H7 (cell line): Measurements from ENCODE around the gene RNF148. TPM values are rescaled to one million over a fixed set of nuclear protein-coding genes. Genes with fewer than 3 reads are reported as not detected.
A peak's percentile ranks its signal among the peaks of the same experiment; 100 is the strongest.
"Not testable (repeated sequence)": the region's sequence is repeated elsewhere in the genome, so short reads cannot be mapped to it uniquely, and the experiment has no call there.

Experiments
- DNase-seq: peaks from one replicate; pipeline ENCODE4 v3.0.0; 2012
- H3K27me3 ChIP-seq: 2 replicates; pipeline ENCODE4 v1.6.0; 2011; ENCODE audit warnings: mild to moderate bottlenecking, low read length; ENCODE audit not compliant: control insufficient read depth, insufficient read depth
- H3K36me3 ChIP-seq: replicated peaks from 2 replicates; pipeline ENCODE4 v1.5.1; 2011; ENCODE audit warnings: low read length; ENCODE audit not compliant: control insufficient read depth, insufficient read depth
- H3K4me3 ChIP-seq: 2 replicates; pipeline ENCODE4 v1.5.1; 2011; ENCODE audit warnings: low read depth, mild to moderate bottlenecking, control low read depth, low read length, moderate library complexity; ENCODE audit not compliant: insufficient read depth
- total RNA-seq: library from RNA; depleted of rRNA; stranded (reverse); fragments of >200 nt; shearing (Covaris generic); gene quantifications from 2 replicates; pipeline ENCODE4 v1.2.3, GENCODE V29; 2014; rRNA removed

Gene RNF148
- total RNA-seq, 1 experiment from 2014 or later = not detected

DNA sequence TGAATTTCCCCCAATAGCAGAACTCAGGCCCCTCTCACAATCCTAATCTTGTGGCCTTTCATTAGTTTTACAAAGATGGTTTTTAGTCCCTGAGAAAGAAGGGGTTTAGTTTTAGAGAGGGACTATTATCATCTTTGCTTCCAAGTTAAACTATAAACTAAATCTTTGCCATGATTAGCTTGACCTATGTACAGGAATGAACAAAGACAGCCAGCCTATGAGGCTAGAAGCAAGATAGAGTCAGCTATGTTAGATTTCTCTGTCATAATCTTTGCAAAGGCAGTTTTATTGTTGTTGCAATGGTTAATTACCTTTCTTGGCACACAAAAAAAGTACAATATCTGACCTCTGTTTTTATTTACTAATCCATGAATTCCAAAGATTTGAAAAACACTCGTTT, 22.9 kb downstream of the RNF148 start:
- Histone ChIP-seq H3K36me3 (no peaks in the 10 kb centered on the region), H3K27me3 (no peaks in the 10 kb centered on the region), H3K4me3 (no peak overlapping the region)
- DNase-seq = no peak

DNA sequence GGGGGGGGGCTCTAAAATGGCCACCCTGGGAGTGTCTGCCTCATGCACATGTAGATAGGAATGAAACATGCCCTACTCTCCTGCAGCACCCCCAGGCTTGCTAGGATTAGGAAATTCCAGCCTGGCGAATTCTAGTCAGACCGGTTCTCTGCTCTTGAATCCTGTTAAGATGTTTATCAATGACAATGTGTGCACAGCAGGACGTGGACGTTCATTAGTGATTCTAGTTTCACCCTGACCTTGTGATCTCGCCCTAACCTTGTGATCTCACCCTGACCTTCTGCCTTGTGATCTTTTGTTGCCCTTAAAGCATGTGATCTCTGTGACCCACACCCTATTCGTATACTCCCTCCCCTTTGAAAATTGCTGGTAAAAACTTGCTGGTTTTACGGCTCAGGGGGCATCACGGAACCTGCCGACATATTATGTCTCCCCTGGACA, 23.4 kb downstream of the RNF148 start:
- not testable (repeated sequence) for H3K27me3 ChIP-seq, H3K36me3 ChIP-seq, DNase-seq, H3K4me3 ChIP-seq

DNA sequence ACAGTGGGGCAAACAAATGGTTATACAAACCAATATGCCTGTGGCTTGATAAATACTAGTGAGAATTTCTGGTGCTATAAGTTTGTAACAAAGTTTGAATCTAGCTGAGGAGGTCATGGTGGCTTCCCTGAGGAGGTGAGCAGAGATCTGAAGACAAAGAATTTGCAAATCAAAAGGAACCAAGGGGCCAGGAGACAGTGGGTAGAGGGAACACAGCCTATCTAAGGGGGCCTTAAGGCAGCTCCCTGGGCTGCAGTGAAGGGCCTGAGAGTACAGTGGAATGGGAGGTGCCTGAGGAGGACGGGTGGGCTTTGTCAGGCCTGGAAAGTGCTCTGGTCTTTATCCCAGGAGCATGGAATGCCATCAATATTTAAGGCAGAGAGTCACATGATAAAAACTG, 25.6 kb downstream of the RNF148 start:
- Histone ChIP-seq H3K27me3 (no peaks in the 10 kb centered on the region), H3K36me3 (no peaks in the 10 kb centered on the region), H3K4me3 (no peak overlapping the region)
- peak; percentile 43 for DNase-seq

DNA sequence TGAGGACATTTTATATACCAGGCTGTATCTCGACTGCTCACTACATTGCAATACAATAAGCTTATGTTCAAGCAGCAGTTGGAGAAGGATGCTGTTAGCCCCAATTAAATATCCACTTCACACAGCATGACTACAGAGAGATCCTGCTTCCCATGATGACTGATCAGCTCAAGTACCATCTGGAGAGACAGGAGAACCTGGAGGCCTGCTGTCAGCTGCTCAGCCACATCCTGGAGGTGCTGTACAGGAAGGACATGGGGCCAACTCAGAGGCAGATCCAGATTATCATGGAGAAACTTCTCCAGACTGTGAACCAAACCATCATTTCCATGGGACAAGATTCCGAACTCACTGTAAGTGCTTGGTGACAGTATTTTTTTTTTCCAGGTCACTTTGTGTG, 26.3 kb downstream of the RNF148 start:
- DNase-seq = no peak
- H3K27me3 ChIP-seq = no peaks in the 10 kb centered on the region
- no peak overlapping the region for H3K4me3 ChIP-seq
- H3K36me3 ChIP-seq = no peaks in the 10 kb centered on the region

DNA sequence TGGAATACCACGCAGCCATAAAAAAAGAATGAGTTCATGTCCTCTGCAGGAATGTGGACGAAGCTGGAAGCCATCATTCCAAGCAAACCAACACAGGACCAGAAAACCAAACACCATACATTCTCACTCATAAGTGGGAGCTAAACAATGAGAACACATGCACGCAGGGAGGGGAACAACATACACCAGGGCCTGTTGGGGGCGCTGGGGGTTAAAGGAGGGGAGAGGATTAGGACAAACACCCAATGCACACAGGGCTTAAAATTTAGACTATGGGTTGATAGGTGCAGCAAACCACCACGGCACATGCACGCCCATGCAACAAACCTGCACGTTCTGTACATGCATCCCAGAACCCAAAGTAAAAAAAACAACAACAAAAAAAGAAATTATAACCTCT, 27.1 kb downstream of the RNF148 start:
- Histone ChIP-seq H3K27me3 (no peaks in the 10 kb centered on the region), H3K4me3 (no peak overlapping the region), H3K36me3 (no peaks in the 10 kb centered on the region)
- DNase-seq = no peak

DNA sequence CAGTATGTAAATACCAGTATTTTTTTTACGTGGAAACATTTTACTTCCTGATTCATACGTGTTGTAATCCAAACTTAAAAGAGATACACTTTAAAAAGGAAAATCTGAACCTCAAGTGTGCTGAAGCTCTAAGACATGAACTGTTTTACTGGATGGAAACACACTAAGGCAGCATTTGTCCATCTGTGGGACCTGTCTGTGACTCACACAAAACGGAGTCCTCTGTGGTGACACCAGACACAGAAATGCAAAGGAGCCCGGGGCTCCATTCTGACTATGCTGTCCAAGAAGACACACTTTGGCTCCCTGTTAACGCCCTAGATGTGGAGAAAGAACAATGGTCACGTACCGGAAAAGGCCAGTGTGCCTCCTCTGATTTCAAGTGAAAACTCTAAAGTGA, 27.7 kb downstream of the RNF148 start:
- Histone ChIP-seq H3K36me3 (no peaks in the 10 kb centered on the region), H3K4me3 (no peak overlapping the region), H3K27me3 (no peaks in the 10 kb centered on the region)
- no peak for DNase-seq

DNA sequence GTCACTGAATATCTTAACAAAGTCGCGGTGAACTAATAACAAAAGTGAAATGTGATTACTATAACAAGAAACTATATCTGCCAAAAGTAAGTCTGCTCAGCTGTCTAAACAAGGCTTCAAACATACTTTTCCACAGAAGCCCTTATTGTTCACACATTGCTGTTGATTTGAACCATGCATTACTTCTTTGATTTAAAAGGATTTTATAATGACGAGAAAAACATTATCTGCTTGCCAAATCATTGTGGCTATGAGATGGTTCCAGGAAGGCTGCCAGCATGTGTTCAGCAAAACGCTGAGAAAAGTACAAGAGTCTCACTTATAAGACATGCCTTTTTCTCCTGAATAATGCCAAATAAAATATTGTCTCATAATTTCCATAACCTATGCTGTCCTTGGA, 28.2 kb downstream of the RNF148 start:
- H3K27me3 ChIP-seq = no peaks in the 10 kb centered on the region
- H3K4me3 ChIP-seq = no peak overlapping the region
- H3K36me3 ChIP-seq = no peaks in the 10 kb centered on the region
- no peak for DNase-seq

DNA sequence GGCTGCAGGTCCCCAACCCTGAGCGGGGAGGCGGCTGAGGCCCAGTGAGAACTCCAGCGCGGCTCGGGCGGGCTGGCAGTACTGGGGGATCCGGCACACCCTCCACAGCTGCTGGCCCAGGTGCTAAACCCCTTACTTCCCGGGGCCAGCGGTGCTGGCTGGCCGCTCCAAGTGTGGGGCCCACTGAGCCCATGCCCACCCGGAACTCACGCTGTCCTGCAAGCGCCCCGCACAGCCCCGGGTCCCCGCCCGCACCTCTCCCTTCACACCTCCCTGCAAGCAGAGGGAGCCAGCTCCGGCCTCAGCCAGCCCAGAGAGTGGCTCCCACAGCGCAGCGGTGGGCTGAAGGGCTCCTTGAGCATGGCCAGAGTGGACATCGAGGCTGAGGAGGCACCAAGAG, 28.8 kb downstream of the RNF148 start:
- H3K36me3 ChIP-seq = no peaks in the 10 kb centered on the region
- H3K4me3 ChIP-seq = no peak overlapping the region
- H3K27me3 ChIP-seq = no peaks in the 10 kb centered on the region
- no peak for DNase-seq

DNA sequence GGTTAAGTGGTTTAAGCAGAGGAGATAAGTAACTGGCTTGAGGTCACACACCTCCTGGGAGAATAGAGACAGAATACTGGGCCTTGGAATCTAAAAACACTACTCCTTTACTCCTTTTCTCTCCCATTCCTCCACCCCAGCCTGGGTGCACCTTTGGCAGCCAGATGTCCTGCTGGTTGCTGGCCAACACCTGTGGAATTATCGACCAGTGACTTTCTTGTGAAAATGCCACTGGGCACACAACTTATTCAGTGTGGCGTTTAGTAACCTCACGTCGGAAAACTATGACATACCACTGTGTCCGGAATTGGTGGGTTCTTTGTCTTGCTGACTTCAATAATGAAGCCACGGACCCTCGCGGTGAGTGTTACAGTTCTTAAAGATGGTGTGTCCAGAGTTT, 30.2 kb downstream of the RNF148 start:
- H3K4me3 ChIP-seq = no peak overlapping the region
- DNase-seq = no peak
- H3K27me3 ChIP-seq = no peaks in the 10 kb centered on the region
- H3K36me3 ChIP-seq = no peaks in the 10 kb centered on the region

DNA sequence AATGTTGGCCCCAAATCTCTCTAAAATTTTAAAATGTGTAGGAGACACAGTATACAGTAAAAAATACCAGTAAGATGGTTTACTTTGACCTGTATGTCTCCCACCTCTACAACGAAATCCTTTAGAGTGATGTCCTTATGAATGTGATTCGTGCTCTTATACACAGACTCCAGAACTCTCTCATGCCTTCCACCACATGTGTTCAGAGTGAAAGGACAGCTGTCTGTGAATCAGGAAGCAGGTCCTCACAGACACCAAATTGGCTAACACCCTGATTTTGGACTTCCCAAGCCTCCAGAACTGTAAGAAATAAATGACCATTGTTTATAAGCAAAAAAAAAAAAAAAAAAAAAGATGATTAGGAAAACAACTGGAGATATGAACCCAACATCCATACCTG, 39.0 kb downstream of the RNF148 start:
- DNase-seq = no peak
- no peak overlapping the region for H3K4me3 ChIP-seq
- H3K36me3 ChIP-seq = no peaks in the 10 kb centered on the region
- no peaks in the 10 kb centered on the region for H3K27me3 ChIP-seq

DNA sequence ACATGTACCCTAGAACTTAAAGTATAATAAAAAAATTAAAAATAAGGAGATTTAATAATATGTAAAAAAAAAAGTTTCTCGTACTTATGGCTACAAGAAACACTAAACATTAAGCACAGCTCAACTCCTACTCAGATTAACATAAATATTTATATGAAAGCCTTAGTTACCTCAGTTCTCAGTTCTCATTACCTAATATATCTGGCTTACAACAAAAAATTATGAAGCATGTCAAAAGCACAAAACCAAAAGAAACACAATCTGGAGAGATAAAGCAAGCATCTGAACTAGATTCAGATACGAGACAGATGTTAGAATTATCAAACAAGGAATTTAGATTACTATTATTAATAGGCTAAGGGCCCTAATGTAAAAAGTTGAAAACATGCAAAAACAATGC, 43.9 kb downstream of the RNF148 start:
- no peak for DNase-seq
- H3K27me3 ChIP-seq = no peaks in the 10 kb centered on the region
- H3K4me3 ChIP-seq = no peak overlapping the region
- H3K36me3 ChIP-seq = no peaks in the 10 kb centered on the region

DNA sequence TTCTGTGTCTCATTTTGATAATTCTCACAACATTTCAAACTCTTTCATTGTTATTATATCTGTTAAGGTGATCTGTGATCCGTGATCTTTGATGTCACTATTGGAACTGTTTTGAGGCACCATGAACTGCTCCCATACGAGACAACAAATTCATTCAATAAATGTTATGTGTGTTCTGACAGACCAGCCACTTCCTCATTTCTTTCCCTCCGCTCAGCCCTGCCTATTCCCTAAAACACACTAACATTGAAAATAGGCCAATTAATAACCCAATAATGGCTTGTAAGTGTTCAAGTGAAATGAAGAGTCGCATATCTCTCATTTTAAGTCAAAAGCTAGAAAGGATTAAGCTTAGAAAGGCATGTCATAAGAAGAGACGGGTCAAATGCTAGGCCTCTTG, 49.0 kb downstream of the RNF148 start:
- Histone ChIP-seq H3K27me3 (no peaks in the 10 kb centered on the region), H3K4me3 (no peak overlapping the region), H3K36me3 (no peaks in the 10 kb centered on the region)
- no peak for DNase-seq

DNA sequence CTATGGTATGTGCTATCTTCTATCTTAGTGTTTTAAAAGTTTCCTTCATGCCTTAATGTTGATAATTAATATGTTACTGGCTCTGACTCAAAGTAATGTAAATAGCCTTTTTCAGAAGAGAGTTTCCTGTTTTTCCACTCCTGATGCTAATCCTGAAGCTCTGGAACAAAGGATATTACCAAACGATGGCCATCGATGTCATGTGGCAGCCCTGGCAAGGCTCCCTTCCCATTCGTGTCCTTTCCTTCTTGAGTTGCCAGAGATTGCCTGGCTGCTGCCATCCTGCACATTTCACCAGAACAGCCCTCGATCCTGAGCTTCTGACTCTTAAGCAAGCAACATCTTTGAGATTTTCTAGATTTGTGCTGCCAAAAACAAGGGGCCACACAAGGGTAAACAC, 49.8 kb downstream of the RNF148 start:
- DNase-seq = no peak
- no peaks in the 10 kb centered on the region for H3K27me3 ChIP-seq
- H3K36me3 ChIP-seq = no peaks in the 10 kb centered on the region
- H3K4me3 ChIP-seq = no peak overlapping the region

Other genes starting within 250 kb of the RNF148 start
- gene RNF133, start 3.8 kb downstream of the RNF148 start, total RNA-seq = not detected in 2 replicates
- gene CADPS2, start 183.5 kb upstream of the RNF148 start, total RNA-seq = 5.9 and 6.9 TPM in 2 replicates